ENCODE measurements around the gene OCIAD2. TPM values are rescaled to one million over a fixed set of nuclear protein-coding genes. Genes with fewer than 3 reads are reported as not detected.
"Not testable (repeated sequence)": the region's sequence is repeated elsewhere in the genome, so short reads cannot be mapped to it uniquely, and the experiment has no call there.

The OCIAD2 gene
- total RNA-seq, 1 experiment from 2014 or later, result 255 TPM

DNA sequence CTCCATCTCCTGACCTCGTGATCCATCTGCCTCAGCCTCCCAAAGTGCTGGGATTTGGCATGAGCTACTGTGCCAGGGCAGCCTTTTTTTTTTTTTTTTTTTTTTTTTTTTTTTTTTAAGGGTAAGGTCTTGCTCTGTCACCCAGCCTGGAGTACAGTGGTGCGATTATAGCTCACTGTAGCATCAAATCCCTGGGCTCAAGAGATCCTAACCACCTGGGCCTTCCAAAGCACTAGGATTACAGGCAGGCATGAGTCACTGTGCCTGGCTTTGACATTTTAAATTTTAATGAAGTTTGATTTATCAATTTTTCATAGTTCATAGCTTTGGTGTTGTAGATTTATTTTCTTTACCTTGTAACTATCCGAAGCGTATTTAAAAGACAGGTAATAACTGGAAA is 17.8 kb upstream of the OCIAD2 start:
- Histone ChIP-seq H3K27ac (ENCODE audit: low read length) (no peak overlapping the region), H3K4me2 (ENCODE audit: low read length) (no peak overlapping the region), H4K20me1 (ENCODE audit: low read length) (no peaks in the 10 kb centered on the region), H3K9me2 (replicated peaks; ENCODE audit: low read length) (no peaks in the 10 kb centered on the region), H3K79me2 (ENCODE audit: low read length) (no peaks in the 10 kb centered on the region), H3K9me3 (ENCODE audit: low read length) (no peaks in the 10 kb centered on the region), H3K4me1 (ENCODE audit: insufficient read depth, low read length) (no peaks in the 10 kb centered on the region), H3F3A (ENCODE audit: low read length, unreplicated experiment) (no peaks in the 10 kb centered on the region), H3K9ac (ENCODE audit: low read length) (no peak overlapping the region), H2AFZ (ENCODE audit: low read length) (no peak overlapping the region), H3K27me3 (ENCODE audit: low read length) (no peaks in the 10 kb centered on the region), H3K36me3 (ENCODE audit: low read depth, low read length) (no peaks in the 10 kb centered on the region), H3K4me3 (ENCODE audit: low read length) (no peak overlapping the region)
- ATAC-seq, result no peak
- BruUV-seq (replicated peaks), result no TSS peak
- no peak for DNase-seq
- intact Hi-C loops (cut with micrococcal nuclease), result no loop called here
- ChIA-PET POLR2A (ENCODE audit: unreplicated experiment) (no interaction called here), CTCF (no interaction called here)
- TF ChIP-seq EZH2phosphoT487 (IDR thresholded peaks at IDR 0.05; ENCODE audit: borderline replicate concordance, low read length), result no peak
- TF ChIP-seq, protein P1, sequence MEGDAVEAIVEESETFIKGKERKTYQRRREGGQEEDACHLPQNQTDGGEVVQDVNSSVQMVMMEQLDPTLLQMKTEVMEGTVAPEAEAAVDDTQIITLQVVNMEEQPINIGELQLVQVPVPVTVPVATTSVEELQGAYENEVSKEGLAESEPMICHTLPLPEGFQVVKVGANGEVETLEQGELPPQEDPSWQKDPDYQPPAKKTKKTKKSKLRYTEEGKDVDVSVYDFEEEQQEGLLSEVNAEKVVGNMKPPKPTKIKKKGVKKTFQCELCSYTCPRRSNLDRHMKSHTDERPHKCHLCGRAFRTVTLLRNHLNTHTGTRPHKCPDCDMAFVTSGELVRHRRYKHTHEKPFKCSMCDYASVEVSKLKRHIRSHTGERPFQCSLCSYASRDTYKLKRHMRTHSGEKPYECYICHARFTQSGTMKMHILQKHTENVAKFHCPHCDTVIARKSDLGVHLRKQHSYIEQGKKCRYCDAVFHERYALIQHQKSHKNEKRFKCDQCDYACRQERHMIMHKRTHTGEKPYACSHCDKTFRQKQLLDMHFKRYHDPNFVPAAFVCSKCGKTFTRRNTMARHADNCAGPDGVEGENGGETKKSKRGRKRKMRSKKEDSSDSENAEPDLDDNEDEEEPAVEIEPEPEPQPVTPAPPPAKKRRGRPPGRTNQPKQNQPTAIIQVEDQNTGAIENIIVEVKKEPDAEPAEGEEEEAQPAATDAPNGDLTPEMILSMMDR (conservative IDR thresholded peaks at IDR 0.05; ENCODE audit: low read depth, low read length), result no peak
- TF ChIP-seq EZH2 (IDR thresholded peaks at IDR 0.05; ENCODE audit: low read length, unreplicated experiment), result no peak

DNA sequence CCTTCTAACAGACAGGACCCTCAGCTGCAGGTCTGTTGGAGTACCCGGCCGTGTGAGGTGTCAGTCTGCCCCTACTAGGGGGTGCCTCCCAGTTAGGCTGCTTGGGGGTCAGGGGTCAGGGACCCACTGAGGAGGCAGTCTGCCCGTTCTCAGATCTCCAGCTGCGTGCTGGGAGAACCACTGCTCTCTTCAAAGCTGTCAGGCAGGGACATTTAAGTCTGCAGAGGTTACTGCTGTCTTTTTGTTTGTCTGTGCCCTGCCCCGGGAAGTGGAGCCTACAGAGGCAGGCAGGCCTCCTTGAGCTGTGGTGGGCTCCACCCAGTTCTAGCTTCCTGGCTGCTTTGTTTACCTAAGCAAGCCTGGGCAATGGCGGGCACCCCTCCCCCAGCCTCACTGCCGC is 16.5 kb upstream of the OCIAD2 start:
- intact Hi-C loops (cut with micrococcal nuclease); DNase-seq; BruUV-seq (replicated peaks); H3K4me1 ChIP-seq (ENCODE audit: insufficient read depth, low read length); ATAC-seq; POLR2A ChIA-PET (ENCODE audit: unreplicated experiment); H3K27ac ChIP-seq (ENCODE audit: low read length); H3K4me2 ChIP-seq (ENCODE audit: low read length); H3K9me2 ChIP-seq (replicated peaks; ENCODE audit: low read length); H3K4me3 ChIP-seq (ENCODE audit: low read length); H3K9me3 ChIP-seq (ENCODE audit: low read length); H3K36me3 ChIP-seq (ENCODE audit: low read depth, low read length); H4K20me1 ChIP-seq (ENCODE audit: low read length); H2AFZ ChIP-seq (ENCODE audit: low read length); CTCF ChIA-PET; H3K9ac ChIP-seq (ENCODE audit: low read length); H3K27me3 ChIP-seq (ENCODE audit: low read length); H3F3A ChIP-seq (ENCODE audit: low read length, unreplicated experiment); H3K79me2 ChIP-seq (ENCODE audit: low read length): not testable (repeated sequence)

DNA sequence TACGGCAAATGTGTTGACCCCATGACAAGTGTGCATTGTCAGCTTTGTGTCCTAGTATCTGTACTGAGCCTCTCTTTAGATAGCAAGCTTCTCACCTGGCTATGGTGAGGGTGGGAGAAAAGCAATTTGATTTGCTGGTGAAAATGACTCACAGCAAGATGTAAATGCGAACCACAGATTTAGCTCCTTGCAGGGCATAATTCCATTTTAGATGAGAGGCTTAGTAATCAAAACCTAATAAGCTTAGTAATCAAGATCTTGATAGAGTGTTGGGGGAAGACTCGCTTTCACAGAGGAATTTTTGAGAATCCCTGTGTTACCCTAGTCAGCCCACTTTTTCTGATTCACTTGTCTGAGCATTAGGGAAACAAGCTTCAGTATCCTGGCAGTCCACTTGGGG is 7.7 kb upstream of the OCIAD2 start:
- ChIA-PET POLR2A (ENCODE audit: unreplicated experiment) (no interaction called here), CTCF (no interaction called here)
- H3K36me3 ChIP-seq (ENCODE audit: low read depth, low read length), result no peaks in the 10 kb centered on the region
- H3K4me3 ChIP-seq (ENCODE audit: low read length), result no peak overlapping the region
- DNase-seq (no peak), ATAC-seq (no peak)
- H3F3A ChIP-seq (ENCODE audit: low read length, unreplicated experiment), result no peaks in the 10 kb centered on the region
- intact Hi-C loops (cut with micrococcal nuclease), result no loop called here
- H3K79me2 ChIP-seq (ENCODE audit: low read length), result no peaks in the 10 kb centered on the region
- no peaks in the 10 kb centered on the region for H3K9me2 ChIP-seq (replicated peaks; ENCODE audit: low read length)
- H3K9me3 ChIP-seq (ENCODE audit: low read length), result no peaks in the 10 kb centered on the region
- TF ChIP-seq EZH2 (IDR thresholded peaks at IDR 0.05; ENCODE audit: low read length, unreplicated experiment) (no peak), EZH2phosphoT487 (IDR thresholded peaks at IDR 0.05; ENCODE audit: borderline replicate concordance, low read length) (no peak)
- TF ChIP-seq, protein P1 (conservative IDR thresholded peaks at IDR 0.05; ENCODE audit: low read depth, low read length), result no peak
- H4K20me1 ChIP-seq (ENCODE audit: low read length), result no peaks in the 10 kb centered on the region
- no TSS peak for BruUV-seq (replicated peaks)
- H2AFZ ChIP-seq (ENCODE audit: low read length), result no peak overlapping the region
- H3K27me3 ChIP-seq (ENCODE audit: low read length), result no peaks in the 10 kb centered on the region
- H3K9ac ChIP-seq (ENCODE audit: low read length), result no peak overlapping the region
- H3K4me1 ChIP-seq (ENCODE audit: insufficient read depth, low read length), result peaks cover 17% of the 10 kb centered on the region
- H3K27ac ChIP-seq (ENCODE audit: low read length), result no peak overlapping the region
- H3K4me2 ChIP-seq (ENCODE audit: low read length), result no peak overlapping the region
